ENCODE data around the gene TCEA3. TPM values are rescaled to one million over a fixed set of nuclear protein-coding genes. Genes with fewer than 3 reads are reported as not detected.

The TCEA3 gene
- total RNA-seq, 2 experiments from 2014 or later = 18.3 to 19.5 TPM

DNA sequence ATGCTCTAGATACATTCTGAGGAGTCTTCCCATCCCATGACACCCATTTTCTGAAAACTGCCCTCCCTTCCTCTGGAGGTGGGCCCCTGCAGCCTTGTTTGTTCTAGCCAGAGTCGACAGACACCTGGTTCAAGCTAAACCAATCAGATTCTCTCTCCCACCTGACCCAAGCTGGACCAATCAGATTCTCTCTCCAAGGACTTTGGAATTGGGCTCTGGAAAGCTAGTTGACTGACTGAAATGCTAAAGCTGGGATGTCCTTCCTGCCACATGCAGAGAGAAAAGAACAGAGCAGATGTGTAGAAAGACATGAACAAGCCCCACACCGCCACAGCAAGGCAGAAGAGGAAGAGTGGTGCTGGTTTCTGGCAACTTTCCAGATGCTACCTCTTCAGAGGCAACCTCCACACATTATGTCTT, 34.8 kb upstream of the TCEA3 start:
- ChIA-PET POLR2A (no interaction called here), CTCF (interaction anchor here (0.8 kb wide), 1 partner anchor 19 kb away, joined by 3 read pairs; no protein-coding TSS in a partner anchor)
- Mint-ChIP-seq H3K27ac (no peak overlapping the region), H3K36me3 (ENCODE audit: low read depth) (no peaks in the 10 kb centered on the region), H3K27me3 (peaks cover 21% of the 10 kb centered on the region), H3K4me1 (peaks cover 12% of the 10 kb centered on the region), H3K9me3 (no peaks in the 10 kb centered on the region), H3K4me3 (no peak overlapping the region)
- DNase-seq = no peak

DNA sequence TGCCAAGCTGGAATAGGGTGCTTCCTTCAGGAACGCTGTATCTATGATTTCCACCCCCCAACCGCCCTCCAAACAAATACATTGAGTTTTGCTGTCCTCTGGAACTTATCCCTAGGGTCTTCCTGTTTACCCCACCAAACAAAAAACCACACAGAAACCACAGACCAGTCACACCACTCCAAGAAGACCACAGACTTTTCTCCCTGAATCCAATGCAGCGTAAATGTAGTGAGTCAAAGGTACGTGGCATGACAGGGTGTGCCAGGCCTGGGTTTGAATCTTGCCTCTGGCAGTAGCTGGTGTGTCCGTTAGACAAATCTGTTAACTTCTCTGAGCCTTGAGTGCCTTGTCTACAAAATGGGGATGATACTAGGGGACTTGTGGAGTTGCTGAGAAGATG, 31.7 kb upstream of the TCEA3 start:
- ChIA-PET POLR2A (no interaction called here), CTCF (interaction anchor here (0.9 kb wide), 1 partner anchor 27 kb away, joined by 3 read pairs; no protein-coding TSS in a partner anchor)
- Mint-ChIP-seq H3K4me3 (no peak overlapping the region), H3K27ac (no peak overlapping the region), H3K9me3 (no peaks in the 10 kb centered on the region), H3K4me1 (peaks cover 26% of the 10 kb centered on the region), H3K27me3 (peaks cover 23% of the 10 kb centered on the region), H3K36me3 (ENCODE audit: low read depth) (no peaks in the 10 kb centered on the region)
- DNase-seq = no peak

DNA sequence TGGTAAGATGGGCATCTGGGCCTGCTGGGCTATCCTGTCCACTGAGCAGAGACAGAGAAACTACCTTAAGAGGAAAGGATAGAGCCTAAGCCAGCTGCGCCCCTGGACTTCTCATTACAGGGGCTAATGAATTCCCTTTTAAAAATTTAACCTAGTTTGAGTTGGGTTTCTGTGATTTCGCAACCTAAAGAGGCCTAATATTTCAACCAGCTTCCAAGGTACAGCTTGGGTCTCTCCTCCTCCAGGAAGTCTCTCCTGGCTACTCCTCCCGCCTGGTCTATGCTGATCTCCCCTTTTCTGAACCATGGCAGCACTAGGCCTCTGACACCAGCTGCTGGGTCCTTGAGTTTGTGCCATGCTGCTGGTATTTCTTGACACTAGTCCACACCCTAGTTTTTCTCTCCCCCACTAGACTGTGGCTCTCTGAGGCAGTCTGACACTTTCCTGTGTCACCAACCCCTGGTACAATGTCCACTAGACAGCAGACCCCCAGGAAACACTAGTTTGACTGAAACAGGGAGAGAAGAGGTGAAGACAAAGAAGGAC, 29.0 kb upstream of the TCEA3 start:
- ChIA-PET POLR2A (no interaction called here), CTCF (no interaction called here)
- Mint-ChIP-seq H3K36me3 (ENCODE audit: low read depth) (no peaks in the 10 kb centered on the region), H3K4me3 (no peak overlapping the region), H3K9me3 (no peaks in the 10 kb centered on the region), H3K27me3 (peaks cover 11% of the 10 kb centered on the region), H3K27ac (no peak overlapping the region), H3K4me1 (peaks cover 26% of the 10 kb centered on the region)
- DNase-seq = no peak

DNA sequence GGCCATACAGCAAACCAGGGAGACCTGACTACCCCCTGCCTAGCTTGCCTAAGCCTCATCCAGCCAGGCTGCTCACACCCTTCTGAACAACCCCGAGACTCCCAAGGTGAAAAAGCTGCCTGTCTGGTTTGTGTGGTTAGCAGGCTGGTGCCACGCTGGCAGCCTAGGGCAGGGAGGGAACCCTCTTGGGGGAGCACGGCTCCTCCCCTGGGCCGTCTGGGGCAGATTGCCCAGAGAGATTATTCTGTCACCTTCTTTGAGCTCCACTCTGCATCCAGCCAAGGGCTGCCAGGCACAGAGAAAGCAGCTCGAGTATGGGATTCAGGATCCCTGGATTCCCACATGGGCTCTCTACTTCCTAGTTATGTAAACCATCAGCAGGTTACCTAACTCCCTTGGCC, 27.5 kb upstream of the TCEA3 start:
- DNase-seq = peak; percentile 35
- Mint-ChIP-seq H3K4me3 (no peak overlapping the region), H3K27ac (peak overlapping the region; percentile 7), H3K4me1 (peaks cover 26% of the 10 kb centered on the region), H3K36me3 (ENCODE audit: low read depth) (no peaks in the 10 kb centered on the region), H3K27me3 (peaks cover 8% of the 10 kb centered on the region), H3K9me3 (no peaks in the 10 kb centered on the region)
- ChIA-PET POLR2A (no interaction called here), CTCF (interaction anchor here (1.5 kb wide), 1 partner anchor 175 kb away, joined by 5 read pairs; no protein-coding TSS in a partner anchor)

DNA sequence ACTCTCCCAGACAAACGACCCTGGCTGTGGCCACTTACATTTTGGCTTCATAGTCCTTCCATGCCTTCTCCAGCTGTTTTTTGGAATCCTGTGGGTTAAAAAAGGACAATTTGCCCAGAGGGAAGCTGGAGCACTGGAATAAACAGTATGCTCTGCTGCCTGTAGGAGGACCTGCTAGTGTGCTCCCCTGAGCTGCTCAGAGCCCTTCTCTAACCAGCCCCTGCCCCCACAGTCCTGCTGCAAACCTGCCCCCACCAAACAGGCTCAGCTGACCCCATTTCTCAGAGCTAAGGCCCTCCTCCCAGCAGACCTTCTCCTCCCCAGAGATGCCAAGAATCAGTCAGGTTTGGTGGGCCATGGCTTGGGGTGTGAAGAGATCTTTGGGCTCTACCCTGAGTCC, 26.9 kb upstream of the TCEA3 start:
- Mint-ChIP-seq H3K36me3 (ENCODE audit: low read depth) (no peaks in the 10 kb centered on the region), H3K27me3 (peaks cover 8% of the 10 kb centered on the region), H3K4me1 (peaks cover 25% of the 10 kb centered on the region), H3K9me3 (no peaks in the 10 kb centered on the region), H3K27ac (peak overlapping the region; percentile 7), H3K4me3 (no peak overlapping the region)
- ChIA-PET POLR2A (no interaction called here), CTCF (interaction anchor here (1.5 kb wide), 1 partner anchor 176 kb away, joined by 5 read pairs; no protein-coding TSS in a partner anchor)
- DNase-seq = no peak

DNA sequence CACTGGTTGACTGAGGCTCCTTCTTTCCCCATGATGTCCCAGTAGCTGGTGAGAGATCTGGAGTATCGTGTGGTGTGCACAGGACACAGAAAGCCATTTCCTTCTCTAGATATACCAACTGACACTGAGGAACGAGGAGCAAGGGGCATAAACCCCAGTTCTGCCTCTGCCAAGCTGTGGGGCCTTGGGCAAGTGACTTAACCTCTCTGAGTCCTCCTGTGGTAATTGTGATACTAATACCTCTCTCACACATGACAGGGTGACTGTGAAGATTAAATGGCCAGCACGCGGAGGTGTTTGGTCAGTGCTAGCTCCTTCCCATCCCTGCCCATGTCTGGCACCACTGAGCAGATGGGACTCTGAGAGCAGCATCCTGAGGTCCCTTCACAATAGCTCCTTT, 26.3 kb upstream of the TCEA3 start:
- H3K27me3 Mint-ChIP-seq = peaks cover 8% of the 10 kb centered on the region
- no peak for DNase-seq
- H3K36me3 Mint-ChIP-seq (ENCODE audit: low read depth) = no peaks in the 10 kb centered on the region
- no peak overlapping the region for H3K27ac Mint-ChIP-seq
- H3K4me1 Mint-ChIP-seq = peaks cover 20% of the 10 kb centered on the region
- ChIA-PET CTCF (interaction anchor here (0.6 to 1.5 kb wide), 2 partner anchors 177 to 293 kb away, joined by 5 read pairs; no protein-coding TSS in a partner anchor), POLR2A (no interaction called here)
- H3K9me3 Mint-ChIP-seq = no peaks in the 10 kb centered on the region
- no peak overlapping the region for H3K4me3 Mint-ChIP-seq

DNA sequence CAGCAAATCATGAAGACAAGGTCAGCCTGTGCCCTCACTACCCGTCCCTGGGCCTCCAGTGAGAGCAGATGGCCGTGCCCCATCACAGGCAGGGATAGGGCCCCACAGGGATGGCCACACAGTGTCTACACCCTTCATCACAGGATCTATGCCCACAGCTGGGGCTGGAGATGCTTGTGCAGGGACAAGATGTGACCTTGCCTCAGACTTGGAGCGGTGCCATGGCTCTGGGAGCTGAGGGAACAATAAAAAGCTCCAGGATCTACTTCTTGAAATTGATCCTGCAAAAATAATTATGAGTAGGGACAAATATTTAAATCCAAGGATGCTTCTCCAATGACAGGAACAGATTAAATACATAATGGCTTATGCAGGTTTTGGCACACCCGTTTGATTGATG, 25.4 kb upstream of the TCEA3 start:
- CTCF ChIA-PET = no interaction called here

DNA sequence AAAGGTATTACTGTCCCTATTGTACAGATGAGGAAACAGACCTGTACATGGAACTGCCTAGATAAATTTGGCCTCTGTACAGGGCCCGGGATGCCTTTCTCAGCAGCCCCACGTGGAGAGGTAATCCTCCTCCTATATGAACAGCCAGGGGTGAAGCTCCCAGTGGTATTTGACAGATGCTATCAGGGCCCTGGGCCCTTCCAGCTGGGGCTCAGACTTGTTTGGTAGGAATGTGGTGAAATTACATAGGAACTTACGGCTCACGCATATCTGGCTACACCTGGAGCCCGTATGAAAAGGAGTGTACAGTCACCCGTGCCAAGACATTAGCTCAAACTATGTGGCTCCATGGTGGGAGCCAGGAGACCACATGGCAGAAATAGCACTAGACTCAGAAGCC, 24.8 kb upstream of the TCEA3 start:
- POLR2A ChIA-PET = no interaction called here
- DNase-seq = no peak
- Mint-ChIP-seq H3K27ac (no peak overlapping the region), H3K4me1 (peaks cover 14% of the 10 kb centered on the region), H3K9me3 (no peaks in the 10 kb centered on the region), H3K27me3 (peaks cover 2% of the 10 kb centered on the region), H3K36me3 (ENCODE audit: low read depth) (no peaks in the 10 kb centered on the region), H3K4me3 (no peak overlapping the region)
- CTCF ChIA-PET = no interaction called here

More for the DNA sequence above, 25.4 kb upstream of the TCEA3 start:
- peaks cover 2% of the 10 kb centered on the region for H3K27me3 Mint-ChIP-seq
- POLR2A ChIA-PET = no interaction called here
- H3K27ac Mint-ChIP-seq = no peak overlapping the region
- no peaks in the 10 kb centered on the region for H3K36me3 Mint-ChIP-seq (ENCODE audit: low read depth)
- H3K4me1 Mint-ChIP-seq = peaks cover 14% of the 10 kb centered on the region
- H3K9me3 Mint-ChIP-seq = no peaks in the 10 kb centered on the region
- DNase-seq = no peak
- H3K4me3 Mint-ChIP-seq = no peak overlapping the region

DNA sequence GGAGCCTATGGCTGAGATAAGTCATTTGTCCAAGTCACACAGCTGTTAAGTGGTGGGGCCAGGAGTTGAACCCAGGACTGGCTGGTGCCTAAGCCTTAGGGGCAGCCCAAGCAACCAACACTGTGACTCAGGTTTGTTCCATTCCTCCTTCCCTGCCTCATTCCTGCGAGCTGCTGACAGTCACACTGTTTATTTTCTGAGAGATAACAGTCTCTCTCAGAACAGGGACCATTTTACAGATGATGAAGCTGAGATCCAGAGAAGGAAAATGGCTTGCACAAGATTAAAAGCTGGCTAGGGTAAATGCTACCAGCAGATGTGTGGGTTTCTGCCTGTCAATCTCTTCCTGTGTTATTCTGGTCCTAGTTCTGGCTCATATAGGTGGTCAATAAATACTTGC, 24.3 kb upstream of the TCEA3 start:
- POLR2A ChIA-PET = no interaction called here

DNA sequence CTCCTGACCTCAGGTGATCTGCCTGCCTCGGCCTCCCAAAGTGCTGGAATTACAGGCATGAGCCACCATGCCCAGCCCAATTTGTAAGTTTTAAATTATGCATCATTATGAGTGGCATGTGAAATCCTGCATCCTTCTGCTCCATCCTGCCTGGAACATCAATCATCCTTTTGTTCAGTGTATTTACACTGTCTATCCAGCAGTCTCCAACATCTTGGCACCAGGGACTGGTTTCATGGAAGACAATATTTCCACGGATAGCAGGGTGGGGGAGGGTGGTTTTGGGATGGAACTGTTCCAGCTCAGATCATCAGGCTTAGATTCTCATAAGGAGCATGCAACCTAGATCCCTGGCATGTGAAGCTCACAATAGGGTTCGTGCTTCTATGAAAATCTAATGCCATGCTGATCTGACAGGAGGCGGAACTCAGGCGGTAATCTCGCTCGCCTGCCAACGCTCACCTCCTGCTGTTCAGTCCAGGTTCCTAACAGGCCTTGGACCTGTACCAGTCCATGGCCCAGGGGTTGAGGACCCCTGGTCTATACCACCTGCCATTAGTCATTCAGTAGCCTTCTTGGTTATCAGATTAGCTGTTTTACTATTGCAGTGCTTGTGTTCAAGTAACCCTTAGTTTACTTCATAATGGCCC, 22.2 kb upstream of the TCEA3 start:
- no peak for DNase-seq
- peaks cover 3% of the 10 kb centered on the region for H3K27me3 Mint-ChIP-seq
- CTCF ChIA-PET = interaction anchor here (0.7 to 1.7 kb wide), 2 partner anchors 11 to 20 kb away, joined by 3 to 4 read pairs; no protein-coding TSS in a partner anchor
- no peaks in the 10 kb centered on the region for H3K9me3 Mint-ChIP-seq
- no peak overlapping the region for H3K27ac Mint-ChIP-seq
- POLR2A ChIA-PET = no interaction called here
- H3K36me3 Mint-ChIP-seq (ENCODE audit: low read depth) = no peaks in the 10 kb centered on the region
- no peak overlapping the region for H3K4me3 Mint-ChIP-seq
- H3K4me1 Mint-ChIP-seq = peaks cover 8% of the 10 kb centered on the region

More for the DNA sequence above, 24.3 kb upstream of the TCEA3 start:
- H3K4me3 Mint-ChIP-seq = no peak overlapping the region
- no peak overlapping the region for H3K27ac Mint-ChIP-seq
- H3K27me3 Mint-ChIP-seq = peaks cover 2% of the 10 kb centered on the region
- H3K4me1 Mint-ChIP-seq = peaks cover 17% of the 10 kb centered on the region
- DNase-seq = no peak
- no peaks in the 10 kb centered on the region for H3K36me3 Mint-ChIP-seq (ENCODE audit: low read depth)
- CTCF ChIA-PET = no interaction called here
- H3K9me3 Mint-ChIP-seq = no peaks in the 10 kb centered on the region

DNA sequence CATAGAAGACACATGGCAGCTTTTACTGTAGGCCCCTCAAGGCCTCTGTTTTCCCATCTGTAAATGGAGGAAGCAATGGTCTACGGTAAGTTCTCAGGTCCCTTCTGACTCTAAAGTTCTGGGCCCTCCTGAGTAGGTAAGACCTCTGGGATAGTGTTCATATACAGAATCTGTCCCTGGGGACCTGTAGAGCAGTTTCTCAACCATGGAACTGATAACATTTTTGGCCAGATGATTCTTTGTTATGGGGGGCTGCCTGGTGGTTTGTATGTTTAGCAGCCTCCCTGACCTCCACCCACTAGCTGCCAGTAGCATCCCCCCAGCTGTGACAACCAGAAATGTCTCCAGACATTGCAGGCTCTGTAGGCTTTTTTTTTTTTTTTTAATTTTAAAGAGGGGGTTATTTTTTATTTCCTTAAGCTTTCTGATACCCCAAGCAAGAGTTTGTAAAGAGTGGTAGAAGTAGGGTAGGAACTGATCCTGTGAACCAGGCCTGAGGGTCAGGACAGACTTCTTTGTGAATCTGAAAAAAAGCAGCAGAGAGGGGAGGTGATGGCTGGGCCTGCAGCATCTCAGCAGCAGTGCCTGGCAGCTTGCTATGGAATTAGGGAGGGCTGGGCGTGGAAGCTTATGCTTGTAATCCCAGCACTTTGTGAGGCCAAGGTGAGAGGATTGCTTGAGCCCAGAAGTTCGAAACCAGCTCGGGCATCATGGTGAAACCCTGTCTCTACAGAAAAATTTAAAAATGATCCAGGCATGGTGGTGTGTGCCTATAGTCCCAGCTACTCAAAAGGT, 20.2 kb upstream of the TCEA3 start:
- H3K4me3 Mint-ChIP-seq = no peak overlapping the region
- CTCF ChIA-PET = interaction anchor here (1.4 to 1.7 kb wide), 2 partner anchors 11 to 23 kb away, joined by 3 to 4 read pairs; no protein-coding TSS in a partner anchor
- no peak overlapping the region for H3K27ac Mint-ChIP-seq
- no peak for DNase-seq
- peaks cover 3% of the 10 kb centered on the region for H3K4me1 Mint-ChIP-seq
- H3K9me3 Mint-ChIP-seq = no peaks in the 10 kb centered on the region
- no peaks in the 10 kb centered on the region for H3K36me3 Mint-ChIP-seq (ENCODE audit: low read depth)
- POLR2A ChIA-PET = interaction anchor here (0.6 kb wide), 1 partner anchor 33 kb away, joined by 4 read pairs; no protein-coding TSS in a partner anchor
- peaks cover 3% of the 10 kb centered on the region for H3K27me3 Mint-ChIP-seq

DNA sequence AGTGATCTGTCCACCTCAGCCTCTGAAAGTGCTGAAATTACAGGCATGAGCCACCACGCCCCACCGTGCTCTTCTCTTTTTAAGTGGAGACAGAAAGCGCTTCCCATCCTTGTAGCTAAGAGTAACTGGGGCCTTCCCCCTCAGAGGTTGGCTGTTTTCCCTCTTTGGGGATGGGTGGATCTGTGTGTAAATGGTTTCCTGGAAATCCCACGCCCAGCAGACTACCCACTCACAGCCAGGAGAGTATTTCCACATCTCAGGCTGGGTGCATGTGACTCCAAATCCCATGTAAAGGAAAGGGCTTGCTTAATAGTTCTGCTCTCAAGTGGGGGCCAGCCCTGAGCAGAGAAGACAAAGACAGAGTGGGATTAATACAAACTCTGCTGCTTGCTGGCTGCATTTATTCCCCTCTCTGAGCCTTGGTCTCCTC, 19.6 kb upstream of the TCEA3 start:
- no peak overlapping the region for H3K27ac Mint-ChIP-seq
- peaks cover 3% of the 10 kb centered on the region for H3K27me3 Mint-ChIP-seq
- no peaks in the 10 kb centered on the region for H3K9me3 Mint-ChIP-seq
- no peaks in the 10 kb centered on the region for H3K36me3 Mint-ChIP-seq (ENCODE audit: low read depth)
- no peak for DNase-seq
- H3K4me3 Mint-ChIP-seq = no peak overlapping the region
- peaks cover 3% of the 10 kb centered on the region for H3K4me1 Mint-ChIP-seq
- CTCF ChIA-PET = interaction anchor here (1.7 kb wide), 1 partner anchor 10 kb away, joined by 4 read pairs; no protein-coding TSS in a partner anchor
- POLR2A ChIA-PET = interaction anchor here (0.6 kb wide), 1 partner anchor 32 kb away, joined by 4 read pairs; no protein-coding TSS in a partner anchor

DNA sequence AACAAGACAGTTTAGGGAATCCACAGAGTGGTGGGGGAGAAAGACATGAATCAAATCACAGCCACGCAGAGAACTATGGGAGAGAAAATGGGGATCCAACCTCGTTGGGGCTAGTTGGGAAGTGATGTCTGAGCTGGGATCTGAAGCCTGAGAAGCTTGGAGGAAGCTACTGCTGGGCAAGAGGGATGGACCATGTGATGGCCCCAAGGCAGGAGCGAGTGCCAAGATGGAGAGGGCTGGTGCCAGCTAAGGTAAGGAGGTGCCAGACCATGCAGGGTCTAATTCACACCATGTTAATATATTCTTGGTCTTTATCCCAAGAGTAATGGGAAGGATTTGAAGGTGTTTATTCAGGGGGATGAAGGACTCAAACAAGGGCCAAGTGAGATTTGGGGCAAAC, 18.2 kb upstream of the TCEA3 start:
- Mint-ChIP-seq H3K36me3 (ENCODE audit: low read depth) (no peaks in the 10 kb centered on the region), H3K4me3 (no peak overlapping the region), H3K27ac (no peak overlapping the region), H3K9me3 (no peaks in the 10 kb centered on the region), H3K4me1 (peaks cover 3% of the 10 kb centered on the region), H3K27me3 (peaks cover 3% of the 10 kb centered on the region)
- no peak for DNase-seq
- ChIA-PET POLR2A (no interaction called here), CTCF (interaction anchor here (1.2 kb wide), 1 partner anchor 15 kb away, joined by 3 read pairs; no protein-coding TSS in a partner anchor)
